HG02981 (cell line): Measurements from ENCODE around the gene NAGLU.
A peak's percentile ranks its signal among the peaks of the same experiment; 100 is the strongest.

Source experiments
- ATAC-seq: cut with Tn5 transposase; IDR thresholded peaks from one replicate; pipeline ENCODE4 v1.9.1; 2021; ENCODE audit warnings: mild to moderate bottlenecking, moderate library complexity; ENCODE audit not compliant: unreplicated experiment

Gene NAGLU

GRCh38 chr17:42563143-42563509 is 27.1 kb downstream of the NAGLU start:
- no peak for ATAC-seq

GRCh38 chr17:42563543-42563942 is 27.5 kb downstream of the NAGLU start:
- ATAC-seq = no peak

- no peak for ATAC-seq
Measured at GRCh38 chr17:42563950-42564349, 27.9 kb downstream of the NAGLU start.

- ATAC-seq = no peak
Measured at GRCh38 chr17:42564815-42565522, 28.9 kb downstream of the NAGLU start.

- ATAC-seq = no peak
Measured at GRCh38 chr17:42565523-42566214, 29.6 kb downstream of the NAGLU start.

GRCh38 chr17:42566215-42566882 is 30.3 kb downstream of the NAGLU start:
- no peak for ATAC-seq

GRCh38 chr17:42566883-42567573 is 31.0 kb downstream of the NAGLU start, which contains the start of gene MLX:
MLX (plus strand) TSS chr17:42567100; CDS start chr17:42567125, 25 bp downstream.
- ATAC-seq = peak; percentile 58

- no peak for ATAC-seq
Measured at GRCh38 chr17:42568341-42569111, 32.5 kb downstream of the NAGLU start.

GRCh38 chr17:42571435-42572225 is 35.6 kb downstream of the NAGLU start:
- ATAC-seq = no peak

GRCh38 chr17:42573095-42573494 is 37.1 kb downstream of the NAGLU start:
- no peak for ATAC-seq

- no peak for ATAC-seq
Measured at GRCh38 chr17:42574463-42574862, 38.4 kb downstream of the NAGLU start.

GRCh38 chr17:42577140-42577531 is 41.1 kb downstream of the NAGLU start:
- no peak for ATAC-seq

- peak; percentile 69 for ATAC-seq
Measured at GRCh38 chr17:42577532-42578281, 41.7 kb downstream of the NAGLU start, which contains the start of gene PSMC3IP. PSMC3IP (minus strand) TSS chr17:42577729; CDS start chr17:42577686, 43 bp downstream.

GRCh38 chr17:42578282-42578869 is 42.3 kb downstream of the NAGLU start:
- peak; percentile 63 for ATAC-seq

GRCh38 chr17:42579794-42580551 is 43.9 kb downstream of the NAGLU start:
- ATAC-seq = no peak

GRCh38 chr17:42581744-42582270 is 45.8 kb downstream of the NAGLU start:
- ATAC-seq = no peak

GRCh38 chr17:42584880-42585279 is 48.8 kb downstream of the NAGLU start:
- ATAC-seq = no peak

- no peak for ATAC-seq
Measured at GRCh38 chr17:42585353-42585752, 49.3 kb downstream of the NAGLU start.
